Measurements from ENCODE around the gene DECR2. TPM values are rescaled to one million over a fixed set of nuclear protein-coding genes. Genes with fewer than 3 reads are reported as not detected.

Gene DECR2
- total and polyA plus RNA-seq, 10 of the 15 experiments (the other 5 are each of a cell fraction or from before 2014, with no cell fraction given), result 0.53 to 20.3 (median 6.0) TPM

- Histone ChIP-seq H3K27me3 (replicated peaks in 1 of 2; ENCODE audit: control insufficient read depth in 2 of 2, insufficient read depth in 2 of 2, low read length in 1 of 2) (peaks cover 0 to 3% of the 10 kb centered on the region in 2 experiments; a peak in 1 of 4 replicates), H3K4me1 (ENCODE audit: control insufficient read depth, insufficient read depth, low read length) (peaks cover 15% of the 10 kb centered on the region), H4K20me1 (ENCODE audit: control insufficient read depth, insufficient read depth) (no peaks in the 10 kb centered on the region), H3K9me3 (replicated peaks; ENCODE audit: control insufficient read depth, insufficient read depth, low read length) (no peaks in the 10 kb centered on the region), H3K9ac (ENCODE audit: control insufficient read depth, insufficient read depth, low read length) (peak overlapping the region; percentile 36), H2AFZ (ENCODE audit: control insufficient read depth, low read depth, low read length) (peak overlapping the region; percentile 24; the same call in 1 of the 2 replicates), H3K36me3 (ENCODE audit: control insufficient read depth in 2 of 2, insufficient read depth in 2 of 2, low read length in 1 of 2) (no peaks in the 10 kb centered on the region), H3K4me3 (peak overlapping the region; percentile 76), H3K27ac (ENCODE audit: control insufficient read depth, insufficient read depth) (no peak overlapping the region), H3K79me2 (ENCODE audit: control insufficient read depth, insufficient read depth, low read length) (peaks cover 11% of the 10 kb centered on the region), H3K4me2 (ENCODE audit: control insufficient read depth, insufficient read depth) (peak overlapping the region; percentile 91)
- DNase-seq (ENCODE audit: low read depth, low spot score), result no peak
- WGBS (ENCODE audit: insufficient coverage, insufficient replicate concordance, low lambda C conversion rate, missing lambda C conversion rate), result under 1% methylated on average over 61 of the region's 97 CpGs
- RAD21 ChIA-PET (ENCODE audit: unreplicated experiment), result interaction anchor here (1.0 kb wide), 1 partner anchor 40 kb away, joined by 3 read pairs; no protein-coding TSS in a partner anchor
- CTCF ChIA-PET, result no interaction called here
- POLR2A ChIA-PET, result interaction anchor here (0.7 to 1.1 kb wide), 2 partner anchors 14 to 100 kb away, joined by 3 to 4 read pairs; no protein-coding TSS in a partner anchor
- SMC1A ChIA-PET (ENCODE audit: uncharacterized antibody, unreplicated experiment), result interaction anchor here (0.5 to 1.1 kb wide), 2 partner anchors 25 to 193 kb away, joined by 3 read pairs; partner anchors contain the start of gene DECR2
- intact Hi-C loops (cut with micrococcal nuclease; ENCODE audit: unreplicated experiment), result no loop called here
- ATAC-seq, result peak; percentile 8; the same call in 2 of the 3 replicates
- BruUV-seq (replicated peaks), result no TSS peak
- in situ Hi-C loops (cut with MboI), result no loop called here
- FAIRE-seq, result no peak
- 0 out of 4 replicates have a peak, but pooled peaks of 1 of the 2 experiments have one; percentile 6 for TF ChIP-seq BHLHE40 (IDR thresholded peaks at IDR 0.05; ENCODE audit: borderline replicate concordance in 1 of 2, low read depth in 2 of 2, low read length in 1 of 2)
- TF ChIP-seq GATAD2B (conservative IDR thresholded peaks at IDR 0.05; ENCODE audit: low read depth), result peak; percentile 26; the same call in 1 of the 2 replicates
- TF ChIP-seq MYB (IDR thresholded peaks at IDR 0.05; ENCODE audit: borderline replicate concordance, low read depth, low read length), result no peak
- peak; percentile 55 for TF ChIP-seq IKZF1 (conservative IDR thresholded peaks at IDR 0.05)
Observed at GRCh38 chr16:426115-426905, 24.6 kb downstream of the DECR2 start.

GRCh38 chr16:426906-427249, 25.2 kb downstream of the DECR2 start:
- Histone ChIP-seq H2AFZ (ENCODE audit: control insufficient read depth, low read depth, low read length) (0 out of 2 replicates have a peak overlapping the region, but pooled peaks have one; percentile 24), H3K27me3 (replicated peaks in 1 of 2; ENCODE audit: control insufficient read depth in 2 of 2, insufficient read depth in 2 of 2, low read length in 1 of 2) (peaks cover 0 to 3% of the 10 kb centered on the region in 2 experiments; a peak in 1 of 4 replicates), H4K20me1 (ENCODE audit: control insufficient read depth, insufficient read depth) (no peaks in the 10 kb centered on the region), H3K79me2 (ENCODE audit: control insufficient read depth, insufficient read depth, low read length) (peaks cover 11% of the 10 kb centered on the region), H3K4me3 (peak overlapping the region; percentile 76), H3K27ac (ENCODE audit: control insufficient read depth, insufficient read depth) (no peak overlapping the region), H3K9me3 (replicated peaks; ENCODE audit: control insufficient read depth, insufficient read depth, low read length) (no peaks in the 10 kb centered on the region), H3K4me1 (ENCODE audit: control insufficient read depth, insufficient read depth, low read length) (peaks cover 15% of the 10 kb centered on the region), H3K4me2 (ENCODE audit: control insufficient read depth, insufficient read depth) (peak overlapping the region; percentile 91), H3K9ac (ENCODE audit: control insufficient read depth, insufficient read depth, low read length) (peak overlapping the region; percentile 36), H3K36me3 (ENCODE audit: control insufficient read depth in 2 of 2, insufficient read depth in 2 of 2, low read length in 1 of 2) (no peaks in the 10 kb centered on the region)
- BruUV-seq (replicated peaks), result no TSS peak
- in situ Hi-C loops (cut with MboI) (no loop called here), intact Hi-C loops (cut with micrococcal nuclease; ENCODE audit: unreplicated experiment) (loop anchor here (1.0 kb wide), 1 partner anchor 23 kb away; no protein-coding TSS in a partner anchor)
- ChIA-PET CTCF (interaction anchor here (0.6 kb wide), 1 partner anchor 19 kb away, joined by 3 read pairs; no protein-coding TSS in a partner anchor), SMC1A (ENCODE audit: uncharacterized antibody, unreplicated experiment) (interaction anchor here (0.5 to 1.1 kb wide), 2 partner anchors 25 to 193 kb away, joined by 3 read pairs; partner anchors contain the start of gene DECR2), POLR2A (interaction anchor here (0.7 to 1.1 kb wide), 2 partner anchors 15 to 99 kb away, joined by 3 to 4 read pairs; no protein-coding TSS in a partner anchor), RAD21 (ENCODE audit: unreplicated experiment) (no interaction called here)
- no peak for TF ChIP-seq ATF2 (IDR thresholded peaks at IDR 0.05; ENCODE audit: low read length)
- TF ChIP-seq PKNOX1 (IDR thresholded peaks at IDR 0.05), result 0 out of 2 replicates have a peak, but pooled peaks have one; percentile 14
- no peak for FAIRE-seq
- 2% methylated on average over 13 of the region's 13 CpGs for WGBS (ENCODE audit: insufficient coverage, insufficient replicate concordance, low lambda C conversion rate, missing lambda C conversion rate)
- ATAC-seq, result no peak
- DNase-seq (ENCODE audit: low read depth, low spot score), result no peak

All from GM12878 (cell line).